Astrocyte (in vitro differentiated cells and primary cell): Measurements from ENCODE around the gene NR6A1. TPM values are rescaled to one million over a fixed set of nuclear protein-coding genes. Genes with fewer than 3 reads are reported as not detected.

ENCODE experiments used
- DNase-seq: peaks from one replicate; pipeline ENCODE4 v3.0.0-alpha.2; 2010; ENCODE audit warnings: low read depth
- FAIRE-seq: peaks from 2 replicates; lab custom pipeline; 2011; peaks lifted over from hg19 to GRCh38; lab: Jason Lieb, UNC
- H2AFZ ChIP-seq: 2 replicates; pipeline ENCODE4 v1.6.0; 2012; ENCODE audit warnings: low read depth, low read length, inconsistent platforms
- H3K27ac ChIP-seq: 2 replicates; pipeline ENCODE4 v1.5.1; 2011; ENCODE audit warnings: low read depth, low read length, inconsistent platforms
- H3K27me3 ChIP-seq: 2 replicates; pipeline ENCODE4 v1.6.0; 2011; ENCODE audit warnings: low read length, inconsistent platforms; ENCODE audit not compliant: insufficient read depth
- H3K36me3 ChIP-seq: 2 replicates; pipeline ENCODE4 v1.5.1; 2011; ENCODE audit warnings: low read length, inconsistent platforms; ENCODE audit not compliant: insufficient read depth
- H3K4me1 ChIP-seq: 2 replicates; pipeline ENCODE4 v1.5.1; 2011; ENCODE audit warnings: low read length, inconsistent platforms; ENCODE audit not compliant: insufficient read depth
- H3K4me2 ChIP-seq: 2 replicates; pipeline ENCODE4 v1.6.0; 2012; ENCODE audit warnings: low read length, inconsistent platforms
- H3K4me3 ChIP-seq: 2 replicates; pipeline ENCODE4 v1.5.1; 2011; ENCODE audit warnings: low read depth, mild to moderate bottlenecking, low read length, inconsistent platforms; ENCODE audit not compliant: insufficient read depth
- H3K79me2 ChIP-seq: 2 replicates; pipeline ENCODE4 v1.6.0; 2012; ENCODE audit warnings: mild to moderate bottlenecking, low read length, inconsistent platforms; ENCODE audit not compliant: insufficient read depth
- H3K9ac ChIP-seq: 2 replicates; pipeline ENCODE4 v1.6.0; 2012; ENCODE audit warnings: mild to moderate bottlenecking, low read length, inconsistent platforms
- H3K9me3 ChIP-seq: 2 replicates; pipeline ENCODE4 v1.5.1; 2012; ENCODE audit warnings: low read depth, mild to moderate bottlenecking, low read length, inconsistent platforms; ENCODE audit not compliant: insufficient read depth
- H4K20me1 ChIP-seq: 2 replicates; pipeline ENCODE4 v1.6.0; 2012; ENCODE audit warnings: low read length, inconsistent platforms; ENCODE audit not compliant: insufficient read depth
- H3K27ac Mint-ChIP-seq: one replicate; pipeline ENCODE4 v1.8.0; 2021; ENCODE audit warnings: mild to moderate bottlenecking, mixed read lengths; ENCODE audit not compliant: unreplicated experiment
- H3K27me3 Mint-ChIP-seq: one replicate; pipeline ENCODE4 v1.8.0; 2021; ENCODE audit warnings: low read depth, mixed read lengths; ENCODE audit not compliant: unreplicated experiment
- H3K36me3 Mint-ChIP-seq: one replicate; pipeline ENCODE4 v1.8.0; 2021; ENCODE audit warnings: low read depth, mixed read lengths; ENCODE audit not compliant: unreplicated experiment
- H3K4me1 Mint-ChIP-seq: one replicate; pipeline ENCODE4 v1.8.0; 2021; ENCODE audit warnings: low read depth, mixed read lengths; ENCODE audit not compliant: unreplicated experiment
- H3K4me3 Mint-ChIP-seq: one replicate; pipeline ENCODE4 v1.8.0; 2021; ENCODE audit warnings: mild to moderate bottlenecking, moderate library complexity, mixed read lengths; ENCODE audit not compliant: unreplicated experiment
- H3K9me3 Mint-ChIP-seq: one replicate; pipeline ENCODE4 v1.8.0; 2021; ENCODE audit warnings: mild to moderate bottlenecking, mixed read lengths; ENCODE audit not compliant: unreplicated experiment
- EZH2 ChIP-seq: IDR thresholded peaks from 2 replicates; pipeline ENCODE4 v1.6.1; 2012; ENCODE audit warnings: mild to moderate bottlenecking, low read length, inconsistent platforms; ENCODE audit not compliant: insufficient read depth
- total RNA-seq: library from RNA; stranded (reverse); gene quantifications from 2 replicates; pipeline ENCODE4 v1.2.1, GENCODE V29; 2021
- TF ChIP-seq, protein P1 (sequence below): IDR thresholded peaks from 2 replicates; pipeline ENCODE4 v1.5.1; 2011; ENCODE audit warnings: low read depth, mild to moderate bottlenecking, inconsistent platforms, low read length, moderate library complexity; ENCODE audit not compliant: insufficient read depth

The NR6A1 gene
- total RNA-seq, 1 donor from 2014 or later = 20.8 TPM

DNA sequence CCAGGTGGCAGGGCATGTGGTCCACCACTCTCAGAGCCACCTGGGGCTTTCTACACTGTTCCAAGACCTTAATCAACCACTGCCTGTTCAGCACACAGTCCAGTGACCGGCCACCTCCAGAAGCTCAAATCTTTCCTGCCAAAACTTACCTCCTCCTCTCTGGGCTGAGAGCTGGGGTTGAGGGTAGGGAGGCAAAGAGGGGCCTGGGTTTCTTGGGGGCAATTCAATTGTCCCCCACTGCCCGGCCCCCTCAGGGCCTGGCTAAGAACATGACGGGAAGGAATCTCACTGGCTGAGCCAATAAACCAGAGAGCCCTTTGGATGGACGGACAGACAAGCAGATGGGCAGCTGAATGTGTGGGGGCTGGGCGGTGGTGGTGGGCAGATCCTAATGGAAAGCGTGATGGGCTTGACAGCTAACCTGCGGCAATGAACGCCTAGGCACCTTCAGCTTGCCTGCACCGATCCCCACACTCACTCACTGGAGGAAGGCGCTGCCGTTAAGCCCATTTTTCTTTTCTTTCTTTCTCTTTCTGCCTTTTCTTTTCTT, 269.3 kb downstream of the NR6A1 start:
- Mint-ChIP-seq H3K36me3 (peaks cover 2% of the 10 kb centered on the region), H3K27ac (no peak overlapping the region), H3K9me3 (peaks cover 3% of the 10 kb centered on the region), H3K27me3 (peaks cover 68% of the 10 kb centered on the region), H3K4me3 (no peak overlapping the region), H3K4me1 (peaks cover 3% of the 10 kb centered on the region)
- no peak for TF ChIP-seq EZH2
- TF ChIP-seq, protein P1, sequence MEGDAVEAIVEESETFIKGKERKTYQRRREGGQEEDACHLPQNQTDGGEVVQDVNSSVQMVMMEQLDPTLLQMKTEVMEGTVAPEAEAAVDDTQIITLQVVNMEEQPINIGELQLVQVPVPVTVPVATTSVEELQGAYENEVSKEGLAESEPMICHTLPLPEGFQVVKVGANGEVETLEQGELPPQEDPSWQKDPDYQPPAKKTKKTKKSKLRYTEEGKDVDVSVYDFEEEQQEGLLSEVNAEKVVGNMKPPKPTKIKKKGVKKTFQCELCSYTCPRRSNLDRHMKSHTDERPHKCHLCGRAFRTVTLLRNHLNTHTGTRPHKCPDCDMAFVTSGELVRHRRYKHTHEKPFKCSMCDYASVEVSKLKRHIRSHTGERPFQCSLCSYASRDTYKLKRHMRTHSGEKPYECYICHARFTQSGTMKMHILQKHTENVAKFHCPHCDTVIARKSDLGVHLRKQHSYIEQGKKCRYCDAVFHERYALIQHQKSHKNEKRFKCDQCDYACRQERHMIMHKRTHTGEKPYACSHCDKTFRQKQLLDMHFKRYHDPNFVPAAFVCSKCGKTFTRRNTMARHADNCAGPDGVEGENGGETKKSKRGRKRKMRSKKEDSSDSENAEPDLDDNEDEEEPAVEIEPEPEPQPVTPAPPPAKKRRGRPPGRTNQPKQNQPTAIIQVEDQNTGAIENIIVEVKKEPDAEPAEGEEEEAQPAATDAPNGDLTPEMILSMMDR = no peak
- Histone ChIP-seq H3K27me3 (peaks cover 59% of the 10 kb centered on the region), H2AFZ (no peak overlapping the region), H3K9ac (no peak overlapping the region), H3K27ac (no peak overlapping the region), H3K4me1 (no peaks in the 10 kb centered on the region), H3K79me2 (no peaks in the 10 kb centered on the region), H3K9me3 (no peaks in the 10 kb centered on the region), H4K20me1 (no peaks in the 10 kb centered on the region), H3K36me3 (no peaks in the 10 kb centered on the region), H3K4me2 (no peak overlapping the region), H3K4me3 (no peak overlapping the region)
- DNase-seq (no peak), FAIRE-seq (no peak)

DNA sequence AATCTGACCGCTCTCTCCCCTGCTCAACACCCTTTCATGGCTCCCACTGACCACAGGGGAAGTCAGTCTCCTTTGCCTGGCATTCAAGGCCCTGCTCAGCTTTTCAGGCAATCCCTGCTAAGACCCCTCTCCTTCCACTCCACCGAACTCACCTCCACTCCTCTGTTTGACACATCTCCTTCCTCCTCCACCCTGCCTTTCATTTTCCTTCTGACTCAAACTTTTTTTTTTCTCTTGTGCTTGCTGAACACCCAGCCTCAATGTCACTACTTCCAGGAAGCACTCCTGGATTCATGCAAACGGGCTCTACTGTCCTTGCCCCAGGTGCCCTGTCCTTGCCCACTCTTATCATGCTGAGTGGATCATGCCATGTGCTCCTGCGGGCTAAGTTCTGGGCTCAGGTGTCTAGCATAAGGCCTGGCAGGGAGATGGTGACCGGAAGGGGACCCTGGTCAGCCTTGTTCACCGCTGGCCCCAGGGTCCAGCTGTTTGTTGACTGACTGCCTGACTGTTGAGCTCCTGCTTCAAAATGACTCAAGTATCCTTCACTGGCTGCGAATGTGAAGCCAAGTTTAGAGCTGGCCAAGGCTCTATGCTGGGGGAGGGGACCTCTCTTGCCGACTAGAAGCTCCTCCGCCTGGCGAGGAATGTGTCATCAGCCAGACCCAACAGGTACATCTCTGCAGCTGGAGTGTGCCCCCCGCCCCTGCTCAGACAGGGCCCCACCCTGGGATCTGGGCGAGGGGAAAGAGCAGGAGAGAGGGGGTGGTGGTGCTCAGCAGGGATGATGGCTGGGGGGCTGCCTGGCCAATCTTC, 270.1 kb downstream of the NR6A1 start:
- Histone ChIP-seq H3K9ac (no peak overlapping the region), H3K4me1 (no peaks in the 10 kb centered on the region), H3K36me3 (no peaks in the 10 kb centered on the region), H3K4me2 (no peak overlapping the region), H3K79me2 (no peaks in the 10 kb centered on the region), H3K27ac (no peak overlapping the region), H3K27me3 (peaks cover 56% of the 10 kb centered on the region), H2AFZ (no peak overlapping the region), H3K4me3 (no peak overlapping the region), H3K9me3 (no peaks in the 10 kb centered on the region), H4K20me1 (no peaks in the 10 kb centered on the region)
- H3K9me3 Mint-ChIP-seq = peaks cover 3% of the 10 kb centered on the region
- H3K4me1 Mint-ChIP-seq = peaks cover 3% of the 10 kb centered on the region
- H3K27me3 Mint-ChIP-seq = peaks cover 72% of the 10 kb centered on the region
- no peak overlapping the region for H3K4me3 Mint-ChIP-seq
- DNase-seq (no peak), FAIRE-seq (no peak)
- TF ChIP-seq, protein P1 = no peak
- peak; percentile 10 for TF ChIP-seq EZH2
- H3K36me3 Mint-ChIP-seq = peaks cover 2% of the 10 kb centered on the region
- no peak overlapping the region for H3K27ac Mint-ChIP-seq
